Right lobe of liver (tissue), 6 donors: ENCODE results near the gene PPARA. TPM values are rescaled to one million over a fixed set of nuclear protein-coding genes. Genes with fewer than 3 reads are reported as not detected.
A peak's percentile ranks its signal among the peaks of the same experiment; 100 is the strongest.

Source experiments
- ATAC-seq, 4 donors: fragments of 200-7000 bp; cut with Tn5 transposase; one replicate each; pipeline ENCODE4 v1.9.1; 2020; ENCODE audit warnings: mild to moderate bottlenecking in 4 of 4, moderate library complexity in 4 of 4
- DNase-seq, 3 donors: peaks; one replicate each; pipeline ENCODE4 v3.0.0-alpha.2; 2020
- H3K27ac ChIP-seq, 3 donors: fragments of 200-600 bp; one replicate each; pipeline ENCODE4 v1.8.0; 2022
- H3K27me3 ChIP-seq, 2 donors: fragments of 200-600 bp; one replicate each; pipeline ENCODE4 v1.8.0; 2022
- H3K36me3 ChIP-seq, 4 donors: fragments of 200-600 bp; sonication (generic) in 1 of 4; one replicate each; pipeline versions ENCODE4 v1.5.1 to v1.8.0; 2017 to 2022; ENCODE audit warnings: control low read depth in 1 of 4
- H3K4me1 ChIP-seq, 4 donors: fragments of 200-600 bp; sonication (generic) in 1 of 4; one replicate each; pipeline versions ENCODE4 v1.5.1 to v1.8.0; 2017 to 2022; ENCODE audit warnings: control low read depth in 1 of 4
- H3K4me3 ChIP-seq, 3 donors: fragments of 200-600 bp; one replicate each; pipeline ENCODE4 v1.8.0; 2022
- H3K9me3 ChIP-seq, 4 donors: fragments of 200-600 bp; sonication (generic) in 1 of 4; one replicate each; pipeline versions ENCODE4 v1.5.1 to v1.8.0; 2017 to 2022; ENCODE audit warnings: control low read depth in 1 of 4
- POLR2A ChIP-seq: fragments of 450-650 bp; IDR thresholded peaks from one replicate; pipeline ENCODE4 v1.6.1; 2017; ENCODE audit warnings: antibody characterized with exemption, mild to moderate bottlenecking
- WGBS: methylation state at CpG from one replicate; pipeline ENCODE4 v1.1.6; 2018; ENCODE audit warnings: low coverage, low lambda C conversion rate; ENCODE audit not compliant: insufficient coverage; ENCODE audit errors: missing lambda C conversion rate; 5-methylcytosine and 5-hydroxymethylcytosine counted together
- intact Hi-C, 2 donors: fragments of 100-400 bp; cut with DNase I; formaldehyde crosslinking; loops; one replicate each; pipeline versions ENCODE4 v1.11.2 to v1.14.1; 2022
- long read RNA-seq: library from polyadenylated mRNA; unstranded; transcript quantifications from one replicate; pipeline ENCODE4 v2.0.0, GENCODE V29; 2019
- total RNA-seq, 6 experiments: library from RNA; depleted of rRNA in 2 of 6; stranded (reverse); fragments of >200 nt in 2 of 6; fragmentation: NEBNext Ultra II Directional in 3 of 6; extraction: Animal tissue kit (Norgen Biotek cat#: 25700) in 3 of 6; gene quantifications; one replicate each; pipeline versions ENCODE4 v1.1.0 to v1.2.4, GENCODE V29; 2016 to 2023
- TF ChIP-seq, protein P1 (sequence below), 4 donors: fragments of 200-600 bp in 3 of 4; fragments of 450-650 bp in 1 of 4; IDR thresholded peaks; one replicate each; pipeline versions ENCODE4 v1.5.1 to v1.8.0; 2016 to 2022; ENCODE audit warnings: antibody characterized with exemption in 4 of 4, mild to moderate bottlenecking in 2 of 4
- donor health status: DM: no; HTN: yes; CAD: no.
- donor health status: DM: no; HTN: no; CAD: no.
- donor health status: DM: no; HTN: no; CAD: no.
- donor health status: DM: no; HTN: yes; CAD: no.
- donor health status: DM: no; HTN: yes; CAD: no.

PPARA gene
- 100 to 1,000 TPM in 3 of 6 experiments, 10 to 100 TPM in 3; 64.4 to 152 (median 95.1) TPM for total RNA-seq
- long read RNA-seq, full-length matches to known transcripts: 1 of 13 reads
- long read RNA-seq, partial matches to known transcripts: 0 of 13 reads
- long read RNA-seq, other reads (novel, unspliced or antisense): 12 of 13 reads

DNA sequence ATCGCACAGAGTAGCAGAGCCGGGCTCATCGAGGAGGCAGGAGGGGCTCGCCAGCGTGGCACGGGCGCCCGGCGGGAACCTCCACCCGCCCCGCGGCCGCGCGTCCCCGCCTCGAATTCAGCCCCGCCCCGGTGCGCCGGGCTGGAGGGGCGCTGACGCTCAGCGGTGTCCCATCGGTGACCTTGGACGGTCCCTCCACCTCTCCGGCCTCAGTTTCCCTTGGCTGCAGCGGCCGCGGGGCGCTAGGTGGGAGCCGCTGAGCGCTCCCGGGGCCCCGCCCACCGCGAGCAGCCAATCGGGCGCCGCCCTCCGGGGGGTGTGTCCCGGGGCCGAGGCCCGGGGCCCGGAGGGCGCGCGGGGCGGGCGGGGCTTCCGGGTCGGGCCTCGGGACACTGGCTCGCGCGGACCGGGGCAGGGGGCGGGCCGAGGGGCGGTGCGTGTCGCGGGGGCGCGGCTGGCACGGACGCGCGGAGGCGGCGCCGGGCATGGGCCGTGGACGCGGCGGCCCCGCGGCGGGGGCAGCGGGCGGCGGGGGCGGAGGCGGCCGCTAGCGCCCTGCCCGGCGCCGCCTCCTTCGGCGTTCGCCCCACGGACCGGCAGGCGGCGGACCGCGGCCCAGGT lies at the start of gene PPARA:
Gene PPARA, plus strand, starts transcription at position 493 of the 621 bp plus-strand sequence. CDS start 47,858 bp downstream, outside the sequence.
- Histone ChIP-seq H3K36me3 (peaks cover 3 to 10% (median 6%) of the 10 kb centered on the region in 4 donors), H3K27me3 (no peaks in the 10 kb centered on the region), H3K4me3 (peak within 1 kb of the TSS; percentile 83 to 96 (median 87)), H3K4me1 (peaks cover 0 to 68% (median 21%) of the 10 kb centered on the region in 4 donors), H3K27ac (peak within 1 kb of the TSS; percentile 88 to 97 (median 90)), H3K9me3 (no peaks in the 10 kb centered on the region)
- peak; percentile 50 to 73 (median 56) for ATAC-seq
- WGBS: 0% methylated on average over 1 of the region's 98 CpGs
- peak; percentile 95 to 96 (median 95) for DNase-seq
- intact Hi-C loops: no loop called here
- TF ChIP-seq, protein P1, sequence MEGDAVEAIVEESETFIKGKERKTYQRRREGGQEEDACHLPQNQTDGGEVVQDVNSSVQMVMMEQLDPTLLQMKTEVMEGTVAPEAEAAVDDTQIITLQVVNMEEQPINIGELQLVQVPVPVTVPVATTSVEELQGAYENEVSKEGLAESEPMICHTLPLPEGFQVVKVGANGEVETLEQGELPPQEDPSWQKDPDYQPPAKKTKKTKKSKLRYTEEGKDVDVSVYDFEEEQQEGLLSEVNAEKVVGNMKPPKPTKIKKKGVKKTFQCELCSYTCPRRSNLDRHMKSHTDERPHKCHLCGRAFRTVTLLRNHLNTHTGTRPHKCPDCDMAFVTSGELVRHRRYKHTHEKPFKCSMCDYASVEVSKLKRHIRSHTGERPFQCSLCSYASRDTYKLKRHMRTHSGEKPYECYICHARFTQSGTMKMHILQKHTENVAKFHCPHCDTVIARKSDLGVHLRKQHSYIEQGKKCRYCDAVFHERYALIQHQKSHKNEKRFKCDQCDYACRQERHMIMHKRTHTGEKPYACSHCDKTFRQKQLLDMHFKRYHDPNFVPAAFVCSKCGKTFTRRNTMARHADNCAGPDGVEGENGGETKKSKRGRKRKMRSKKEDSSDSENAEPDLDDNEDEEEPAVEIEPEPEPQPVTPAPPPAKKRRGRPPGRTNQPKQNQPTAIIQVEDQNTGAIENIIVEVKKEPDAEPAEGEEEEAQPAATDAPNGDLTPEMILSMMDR (IDR thresholded peaks at IDR 0.05): no peak
- TF ChIP-seq POLR2A: peak; percentile 40

DNA sequence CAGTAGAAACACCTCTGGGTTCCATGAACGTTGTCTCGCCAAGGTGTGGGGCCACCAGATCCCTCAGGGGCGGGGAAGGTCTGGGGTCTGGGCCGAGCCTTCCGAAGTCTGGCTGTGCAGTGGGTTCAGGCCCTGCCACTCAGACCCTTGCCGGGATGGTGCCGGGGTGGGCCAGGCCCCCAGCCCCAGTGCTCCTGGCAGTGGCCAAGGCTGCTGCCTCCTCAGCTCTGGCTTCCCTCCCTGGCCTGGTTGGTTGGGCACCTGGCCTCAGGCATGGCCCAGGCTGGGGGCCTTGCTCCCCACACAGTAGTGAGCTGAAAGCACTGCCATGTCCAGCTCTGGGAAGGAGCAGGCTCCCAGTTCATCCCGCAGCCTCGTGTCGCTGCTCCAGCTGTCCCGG lies 48.2 kb upstream of the PPARA start:
- DNase-seq (no peak), ATAC-seq (no peak)
- Histone ChIP-seq H3K36me3 (peaks cover 0 to 39% (median 17%) of the 10 kb centered on the region in 4 donors), H3K27ac (no peak overlapping the region), H3K27me3 (no peaks in the 10 kb centered on the region), H3K9me3 (no peaks in the 10 kb centered on the region), H3K4me3 (no peak overlapping the region), H3K4me1 (peaks cover 0 to 54% (median 26%) of the 10 kb centered on the region in 4 donors)
- WGBS: no CpG with 5 or more reads among the region's 11 CpGs
- intact Hi-C loops: no loop called here
- no peak for TF ChIP-seq POLR2A
- TF ChIP-seq, protein P1 (IDR thresholded peaks at IDR 0.05): no peak

DNA sequence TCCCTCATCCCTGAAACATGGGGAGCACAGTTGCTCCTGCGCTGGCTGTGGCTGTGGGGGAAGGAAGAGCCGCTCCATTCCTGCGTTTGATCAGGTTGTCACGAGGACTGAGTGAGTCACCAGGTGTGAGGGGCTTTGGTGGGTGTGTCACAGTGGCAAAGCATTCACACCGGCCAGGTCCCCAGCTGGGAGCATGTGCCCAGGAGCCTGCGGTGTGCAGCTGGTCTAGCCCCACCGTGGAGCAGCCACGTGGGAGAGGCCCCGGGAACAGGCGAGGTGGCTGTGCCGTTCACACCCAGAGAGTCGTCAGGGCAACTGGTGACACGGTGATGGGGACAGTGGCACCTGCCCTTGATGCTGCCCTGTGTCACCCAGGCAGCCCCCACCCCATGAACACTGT lies 47.6 kb upstream of the PPARA start:
- DNase-seq (no peak), ATAC-seq (no peak)
- Histone ChIP-seq H3K9me3 (no peaks in the 10 kb centered on the region), H3K4me3 (no peak overlapping the region), H3K36me3 (peaks cover 0 to 39% (median 16%) of the 10 kb centered on the region in 4 donors), H3K4me1 (peaks cover 0 to 59% (median 29%) of the 10 kb centered on the region in 4 donors), H3K27me3 (no peaks in the 10 kb centered on the region), H3K27ac (no peak overlapping the region)
- no CpG with 5 or more reads among the region's 13 CpGs for WGBS
- intact Hi-C loops: no loop called here
- TF ChIP-seq, protein P1 (IDR thresholded peaks at IDR 0.05): no peak
- no peak for TF ChIP-seq POLR2A

DNA sequence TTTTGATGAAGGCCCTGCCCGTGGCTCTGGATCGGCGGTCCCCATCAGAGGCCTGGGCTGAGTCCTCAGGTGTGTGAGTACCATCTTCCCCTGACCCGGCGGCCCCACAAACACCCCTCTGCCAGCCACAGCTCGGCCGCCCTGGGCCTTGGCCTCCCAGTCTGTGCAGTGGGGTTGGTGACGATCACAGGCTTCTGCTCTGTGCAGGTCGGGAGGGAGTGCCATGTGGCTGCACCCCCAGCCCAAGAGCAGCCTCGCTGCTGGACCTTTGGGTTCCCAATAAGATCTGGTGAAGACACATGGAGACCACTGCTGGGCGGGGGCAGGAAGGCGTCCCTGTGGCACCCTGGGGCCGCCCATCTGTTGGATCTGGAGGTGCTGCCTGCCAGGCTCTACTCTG lies 47.1 kb upstream of the PPARA start:
- 100% methylated on average over 1 of the region's 13 CpGs for WGBS
- TF ChIP-seq POLR2A: no peak
- TF ChIP-seq, protein P1 (IDR thresholded peaks at IDR 0.05): no peak
- H3K9me3 ChIP-seq: no peaks in the 10 kb centered on the region
- peaks cover 0 to 35% (median 13%) of the 10 kb centered on the region in 4 donors for H3K36me3 ChIP-seq
- H3K4me3 ChIP-seq: no peak overlapping the region
- H3K27me3 ChIP-seq: no peaks in the 10 kb centered on the region
- DNase-seq (no peak), ATAC-seq (no peak)
- H3K4me1 ChIP-seq: peaks cover 0 to 64% (median 32%) of the 10 kb centered on the region in 4 donors
- no peak overlapping the region for H3K27ac ChIP-seq
- intact Hi-C loops: no loop called here
